PC-9 (cell line): ENCODE data around the gene LRG1. TPM values are rescaled to one million over a fixed set of nuclear protein-coding genes. Genes with fewer than 3 reads are reported as not detected.
"Not testable (repeated sequence)": the region's sequence is repeated elsewhere in the genome, so short reads cannot be mapped to it uniquely, and the experiment has no call there.

ENCODE experiments used
- BruUV-seq: library from RNA; stranded (reverse); fragments of 400-500 nt; replicated peaks from 2 replicates; lab custom pipeline; 2021; lab: Mats Ljungman, UMichigan
- CTCF ChIA-PET: fragments of 300-600 bp; sonication (Branson Sonifier 250); formaldehyde crosslinking; loops from one replicate; lab custom pipeline; 2022; ENCODE audit warnings: antibody characterized with exemption; lab: Charles Lee
- POLR2A ChIA-PET: fragments of 300-600 bp; sonication (Branson Sonifier 250); formaldehyde crosslinking; loops from one replicate; lab custom pipeline; 2022; ENCODE audit warnings: antibody characterized with exemption; ENCODE audit not compliant: unreplicated experiment; lab: Charles Lee
- DNase-seq, 2 experiments: peaks; one replicate each; pipeline versions ENCODE4 v3.0.0 to v3.0.0-alpha.2; 2015 to 2022; ENCODE audit warnings: mixed read lengths in 1 of 2
- H2AFZ ChIP-seq: fragments of 200-600 bp; sonication (generic); 2 replicates; pipeline ENCODE4 v1.8.1; 2017; ENCODE audit warnings: antibody characterized with exemption
- H3F3A ChIP-seq: fragments of 200-600 bp; sonication (generic); 2 replicates; pipeline ENCODE4 v1.8.1; 2017; ENCODE audit warnings: antibody characterized with exemption, mild to moderate bottlenecking, low read depth; ENCODE audit not compliant: insufficient read depth
- H3K27ac ChIP-seq: fragments of 200-600 bp; sonication (generic); 2 replicates; pipeline ENCODE4 v1.6.1; 2016; ENCODE audit warnings: mixed run types
- H3K27me3 ChIP-seq: fragments of 200-600 bp; sonication (generic); 2 replicates; pipeline ENCODE4 v1.6.1; 2016; ENCODE audit warnings: low read depth, mixed run types; ENCODE audit not compliant: insufficient read depth
- H3K36me3 ChIP-seq: fragments of 200-600 bp; sonication (generic); 2 replicates; pipeline ENCODE4 v1.6.1; 2016; ENCODE audit warnings: low read depth, mixed run types
- H3K4me1 ChIP-seq: fragments of 200-600 bp; sonication (generic); replicated peaks from 2 replicates; pipeline ENCODE4 v1.6.1; 2016; ENCODE audit warnings: mixed run types; ENCODE audit not compliant: insufficient read depth
- H3K4me2 ChIP-seq: fragments of 200-600 bp; sonication (generic); 2 replicates; pipeline ENCODE4 v1.6.1; 2017; ENCODE audit warnings: mixed run types
- H3K4me3 ChIP-seq: fragments of 200-600 bp; sonication (generic); 2 replicates; pipeline ENCODE4 v1.6.1; 2016; ENCODE audit warnings: mixed run types
- H3K79me2 ChIP-seq: fragments of 200-600 bp; sonication (generic); 2 replicates; pipeline ENCODE4 v1.6.1; 2017; ENCODE audit warnings: low read depth, mixed run types
- H3K9me2 ChIP-seq: fragments of 200-600 bp; sonication (generic); 2 replicates; pipeline ENCODE4 v1.8.1; 2017; ENCODE audit warnings: mild to moderate bottlenecking; ENCODE audit not compliant: insufficient read depth
- H3K9me3 ChIP-seq: fragments of 200-600 bp; sonication (generic); 2 replicates; pipeline ENCODE4 v1.8.1; 2016; ENCODE audit warnings: low read depth; ENCODE audit not compliant: insufficient read depth
- H4K20me1 ChIP-seq: fragments of 200-600 bp; sonication (generic); 2 replicates; pipeline ENCODE4 v1.8.1; 2017; ENCODE audit not compliant: insufficient read depth
- CTCF ChIP-seq: fragments of 200-600 bp; sonication (generic); conservative IDR thresholded peaks from 2 replicates; pipeline ENCODE4 v1.6.1; 2017; ENCODE audit warnings: mixed run types, antibody characterized with exemption, mild to moderate bottlenecking, moderate library complexity
- EZH2 ChIP-seq: fragments of 200-600 bp; sonication (generic); IDR thresholded peaks from 2 replicates; pipeline ENCODE4 v1.8.0; 2017; ENCODE audit warnings: antibody characterized with exemption, low read depth
- intact Hi-C: fragments of 100-400 bp; cut with micrococcal nuclease; formaldehyde crosslinking; loops from one replicate; pipeline ENCODE4 v1.10.0; 2022; ENCODE audit not compliant: unreplicated experiment
- total RNA-seq: library from RNA; stranded (reverse); gene quantifications from 2 replicates; pipeline ENCODE4 v1.2.3, GENCODE V29; 2021

The LRG1 gene
- total RNA-seq, 1 experiment from 2014 or later, result 25.6 TPM

DNA sequence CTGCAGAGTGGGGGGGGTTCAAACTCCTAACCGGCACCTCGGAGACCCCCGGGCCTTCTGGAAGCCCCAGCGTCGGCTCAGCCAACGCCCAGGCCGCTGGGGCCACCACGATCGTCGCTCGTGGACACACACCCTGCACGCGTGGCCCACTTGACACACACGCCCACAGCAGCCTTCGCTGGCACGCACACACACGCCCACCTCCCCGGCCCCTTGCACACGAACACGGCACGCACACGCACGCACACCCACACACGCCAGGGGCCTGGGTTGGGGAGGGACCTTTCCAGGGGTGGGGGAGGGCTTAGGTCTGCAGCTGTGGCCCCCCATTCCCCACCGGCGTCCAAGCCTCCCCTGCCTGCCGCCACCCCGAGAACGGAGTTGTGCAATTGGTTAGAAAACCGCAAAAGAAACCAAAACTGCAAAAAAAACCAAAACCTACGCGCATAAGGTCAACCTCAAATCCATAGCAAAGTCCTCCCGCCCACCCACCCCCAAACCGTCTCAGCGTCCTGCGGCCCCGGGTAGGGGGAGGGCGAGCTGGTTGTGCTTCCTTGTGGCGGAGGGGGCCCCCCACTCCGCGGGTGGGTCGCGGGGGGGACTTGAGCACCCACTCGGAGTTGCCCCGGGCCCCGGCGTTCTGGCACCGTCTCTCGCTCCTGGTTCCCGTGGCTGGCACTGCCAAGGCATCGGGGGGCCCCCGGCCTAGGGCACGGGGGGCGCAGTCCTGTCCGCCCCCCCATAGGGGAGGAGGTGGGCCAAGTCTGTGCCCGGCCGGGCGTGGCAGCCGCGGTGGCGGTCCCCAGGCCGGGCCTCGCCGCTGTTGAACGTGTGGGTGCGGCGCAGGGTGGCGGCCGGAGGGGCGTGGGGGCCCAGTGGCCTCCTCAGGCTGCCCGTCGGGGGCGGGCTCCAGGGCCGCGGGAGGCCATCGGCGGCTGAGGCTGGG is 3.3 kb upstream of the LRG1 start:
- TF ChIP-seq CTCF (no peak), EZH2 (no peak)
- no peaks in the 10 kb centered on the region for H3K4me1 ChIP-seq
- H3K27ac ChIP-seq, result no peak overlapping the region
- POLR2A ChIA-PET, result no interaction called here
- DNase-seq, result no peak
- H3K9me3 ChIP-seq, result no peaks in the 10 kb centered on the region
- H2AFZ ChIP-seq, result no peak overlapping the region
- no peak overlapping the region for H3K4me2 ChIP-seq
- H3K27me3 ChIP-seq, result no peaks in the 10 kb centered on the region
- no peaks in the 10 kb centered on the region for H3K36me3 ChIP-seq
- no peak overlapping the region for H3K4me3 ChIP-seq
- no peaks in the 10 kb centered on the region for H3K9me2 ChIP-seq
- no peaks in the 10 kb centered on the region for H4K20me1 ChIP-seq
- intact Hi-C loops, result no loop called here
- no peaks in the 10 kb centered on the region for H3K79me2 ChIP-seq
- CTCF ChIA-PET, result no interaction called here
- H3F3A ChIP-seq, result peaks cover 10% of the 10 kb centered on the region; the same call in 1 of the 2 replicates
- BruUV-seq, result no TSS peak

DNA sequence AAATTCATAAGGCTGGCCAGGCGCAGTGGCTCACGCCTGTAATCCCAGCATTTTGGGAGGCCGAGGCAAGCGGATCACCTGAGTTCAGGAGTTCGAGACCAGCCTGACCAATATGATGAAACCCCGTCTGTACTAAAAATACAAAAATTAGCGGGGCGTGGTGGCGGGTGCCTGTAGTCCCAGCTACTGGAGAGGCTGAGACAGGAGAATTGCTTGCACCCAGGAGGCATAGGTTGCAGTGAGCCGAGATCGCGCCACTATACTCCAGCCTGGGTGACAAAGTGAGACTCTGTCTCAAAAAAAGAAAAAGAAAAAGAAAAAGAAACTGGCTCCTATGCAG is 1.9 kb upstream of the LRG1 start:
- H3K9me2 ChIP-seq, H3K4me3 ChIP-seq, H2AFZ ChIP-seq, intact Hi-C loops, H3K27me3 ChIP-seq, CTCF ChIA-PET, H3K79me2 ChIP-seq, H4K20me1 ChIP-seq, DNase-seq, H3F3A ChIP-seq, H3K4me2 ChIP-seq, H3K36me3 ChIP-seq, BruUV-seq, H3K27ac ChIP-seq, H3K9me3 ChIP-seq, POLR2A ChIA-PET, H3K4me1 ChIP-seq: not testable (repeated sequence)

DNA sequence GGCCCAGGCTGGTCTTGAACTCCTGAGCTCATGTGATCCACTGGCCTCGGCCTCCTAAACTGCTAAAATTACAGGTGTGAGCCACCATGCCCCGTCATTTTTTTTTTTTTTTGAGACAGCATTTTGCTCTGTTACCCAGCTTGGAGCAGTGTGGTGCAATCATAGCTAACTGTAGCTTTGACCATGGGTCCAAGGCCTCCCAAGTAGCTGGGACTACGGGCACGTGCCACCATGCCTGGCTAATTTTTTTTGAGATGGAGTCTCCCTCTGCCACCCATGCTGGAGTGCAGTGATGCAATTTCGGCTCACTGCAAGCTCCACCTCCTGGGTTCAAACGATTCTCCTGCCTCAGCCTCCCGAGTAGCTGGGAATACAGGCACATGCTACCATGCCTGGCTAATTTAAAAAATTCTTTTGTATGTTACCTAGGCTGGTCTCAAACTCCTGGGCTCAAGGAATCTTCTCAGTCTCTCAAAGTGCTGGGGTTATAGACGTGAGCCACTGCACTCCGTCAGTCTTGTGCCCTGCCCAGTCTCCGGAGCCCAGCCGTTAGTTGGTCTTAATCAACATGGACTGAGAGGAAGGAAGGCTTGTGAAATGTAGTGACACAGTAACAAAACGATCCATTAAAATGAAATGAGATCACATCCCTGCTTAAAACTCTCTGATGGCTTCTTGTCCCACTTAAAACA is 1.4 kb upstream of the LRG1 start:
- no peak overlapping the region for H3K4me2 ChIP-seq
- H3K27ac ChIP-seq, result no peak overlapping the region
- no peaks in the 10 kb centered on the region for H4K20me1 ChIP-seq
- H3K9me2 ChIP-seq, result no peaks in the 10 kb centered on the region
- DNase-seq, result no peak
- no peak overlapping the region for H3K4me3 ChIP-seq
- no peaks in the 10 kb centered on the region for H3K27me3 ChIP-seq
- BruUV-seq, result no TSS peak
- peaks cover 9% of the 10 kb centered on the region for H3K4me1 ChIP-seq
- ChIA-PET POLR2A (interaction anchor here (0.6 to 0.7 kb wide), 2 partner anchors 69 to 109 kb away, joined by 3 read pairs; no protein-coding TSS in a partner anchor), CTCF (no interaction called here)
- H3K9me3 ChIP-seq, result no peaks in the 10 kb centered on the region
- TF ChIP-seq CTCF (no peak), EZH2 (no peak)
- no peak overlapping the region for H2AFZ ChIP-seq
- H3K79me2 ChIP-seq, result no peaks in the 10 kb centered on the region
- H3K36me3 ChIP-seq, result no peaks in the 10 kb centered on the region
- H3F3A ChIP-seq, result peaks cover 8% of the 10 kb centered on the region; the same call in 1 of the 2 replicates
- intact Hi-C loops, result no loop called here
